Measurements from ENCODE around the gene PYROXD2.
"Not testable (repeated sequence)": the region's sequence is repeated elsewhere in the genome, so short reads cannot be mapped to it uniquely, and the experiment has no call there.

PYROXD2 gene

DNA sequence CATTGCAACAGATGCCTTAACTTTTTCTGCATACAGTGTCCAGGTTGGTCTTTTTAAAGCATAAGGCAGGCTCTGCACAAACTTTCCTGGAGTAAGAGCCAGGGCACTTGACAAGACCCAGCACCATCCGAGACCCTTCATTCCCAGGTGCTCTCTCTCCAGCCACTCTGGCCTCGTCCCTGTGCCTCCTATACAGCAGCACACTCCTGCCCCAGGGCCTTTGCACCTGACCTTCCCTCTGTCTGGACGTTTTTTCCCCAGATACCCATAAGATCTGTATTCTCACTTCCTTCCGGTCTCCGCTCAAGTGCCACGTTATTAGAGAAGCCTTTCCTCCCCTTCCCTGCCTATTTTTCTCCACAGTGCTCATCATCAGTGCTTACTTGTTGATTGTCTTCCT is 25.6 kb downstream of the PYROXD2 start:
- no peak for DNase-seq

DNA sequence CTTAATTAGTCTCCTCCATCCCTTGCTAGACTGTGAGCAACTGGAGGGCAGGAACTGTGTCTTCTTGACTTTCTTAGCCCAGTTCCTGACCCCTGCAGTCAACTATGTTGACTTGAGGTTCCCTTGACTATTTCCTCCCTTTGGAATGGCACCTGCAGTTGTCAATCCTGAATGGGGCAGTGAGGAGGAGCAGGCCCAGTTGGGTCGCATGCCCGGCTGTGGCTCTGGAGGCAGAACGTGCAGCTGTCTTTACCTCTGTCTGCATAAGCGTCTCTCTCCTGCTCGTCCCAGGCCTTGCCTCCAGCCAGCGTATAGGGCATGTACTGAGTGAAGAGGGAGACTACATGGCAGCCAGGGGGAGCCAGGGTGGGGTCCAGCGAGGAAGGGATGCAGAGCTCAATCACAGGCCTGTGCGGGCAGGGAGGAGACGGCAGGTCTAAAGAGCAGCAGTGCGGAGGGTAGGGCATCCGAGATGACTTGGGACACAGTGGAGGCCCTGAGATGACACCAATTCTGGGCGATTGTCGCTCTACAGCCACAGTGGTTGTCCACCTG is 26.8 kb downstream of the PYROXD2 start:
- DNase-seq: no peak

DNA sequence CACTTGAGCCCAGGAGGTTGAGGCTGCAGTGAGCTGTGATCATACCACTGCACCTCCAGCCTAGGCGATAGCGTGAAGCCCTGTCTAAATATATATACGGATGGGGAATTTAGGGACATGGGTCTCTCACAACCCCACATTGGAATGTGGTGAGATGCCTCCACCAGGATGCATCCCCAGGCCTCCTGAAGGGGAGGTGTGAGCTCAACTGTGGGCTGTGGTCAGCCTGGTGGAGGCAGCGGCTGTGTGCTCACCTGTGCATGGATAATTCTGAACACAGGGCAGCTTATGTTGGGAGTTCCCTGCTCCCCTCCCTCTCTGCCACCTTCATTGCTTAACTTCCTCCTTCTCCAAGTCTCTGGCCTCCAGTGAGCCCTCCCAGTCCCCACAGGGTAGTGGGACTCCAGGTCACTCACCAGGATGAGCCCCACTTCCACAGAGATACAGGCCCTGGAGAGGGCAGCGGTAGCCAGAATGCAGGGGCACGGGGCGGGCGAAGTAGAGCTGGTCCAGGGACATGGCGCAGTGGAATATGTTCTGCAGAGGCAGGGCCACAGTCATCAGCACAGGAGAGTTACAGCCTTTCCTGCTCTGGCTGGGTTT is 30.4 kb downstream of the PYROXD2 start:
- no peak for DNase-seq

DNA sequence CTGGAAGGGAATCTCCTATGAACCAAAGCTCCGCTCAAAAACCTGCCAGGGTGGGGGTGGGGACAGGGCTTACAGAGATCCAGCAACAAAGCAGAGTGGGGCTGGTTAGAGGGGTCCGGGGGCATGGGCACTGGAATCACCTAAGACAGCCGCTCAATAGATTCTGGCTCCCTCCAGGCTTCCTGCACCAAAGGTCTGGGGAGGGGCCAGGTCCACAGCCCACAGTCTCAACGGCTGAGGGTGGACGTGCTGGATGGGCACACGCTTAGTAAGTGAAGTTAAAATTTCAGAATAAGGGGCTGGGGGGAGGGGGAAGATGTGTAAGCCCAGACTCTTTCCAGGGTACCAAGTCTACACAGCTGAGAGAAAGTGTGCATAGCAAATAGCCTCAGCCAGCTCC is 31.1 kb downstream of the PYROXD2 start:
- DNase-seq: no peak

DNA sequence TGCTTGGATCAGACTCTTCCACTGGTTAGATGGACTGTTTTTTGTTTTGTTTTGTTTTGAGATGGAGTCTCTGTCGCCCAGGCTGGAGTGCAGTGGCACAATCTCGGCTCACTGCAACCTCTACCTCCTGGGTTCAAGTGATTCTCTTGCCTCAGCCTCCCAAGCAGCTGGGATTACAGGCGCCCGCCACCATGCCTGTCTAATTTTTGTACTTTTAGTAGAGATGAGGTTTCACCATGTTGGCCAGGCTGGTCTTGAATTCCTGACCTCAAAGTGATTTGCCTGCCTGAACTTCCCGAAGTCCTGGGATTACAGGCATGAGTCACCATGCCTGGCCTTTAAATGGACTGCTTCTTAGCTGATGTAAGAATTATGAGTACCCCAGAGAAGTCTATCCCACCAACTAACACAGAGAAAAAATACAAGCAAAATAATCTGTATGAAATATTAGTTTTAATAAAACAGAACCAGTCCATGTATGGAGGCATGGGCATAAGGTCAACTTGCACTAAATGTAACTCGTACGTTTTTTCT is 31.8 kb downstream of the PYROXD2 start:
- not testable (repeated sequence) for DNase-seq

DNA sequence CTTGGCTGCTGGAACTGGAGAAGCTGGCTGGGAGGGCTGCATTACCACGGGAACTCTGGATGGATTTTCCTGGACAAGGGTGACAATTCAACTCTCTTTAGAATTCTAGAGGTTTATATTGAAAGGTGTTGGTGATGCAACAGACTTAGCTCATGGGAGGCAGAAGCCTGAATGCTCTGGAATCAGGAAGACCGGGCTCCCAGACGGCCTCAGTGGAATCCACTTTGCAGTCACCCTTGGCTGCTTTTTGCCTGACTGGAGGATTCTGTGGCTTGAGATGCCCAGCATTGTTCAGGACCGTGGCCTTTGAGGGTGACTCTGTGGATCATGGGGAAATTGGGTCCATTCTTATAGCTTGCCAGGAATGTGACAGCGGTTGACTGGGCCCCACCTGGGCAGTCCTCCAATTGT is 32.3 kb downstream of the PYROXD2 start:
- no peak for DNase-seq

DNA sequence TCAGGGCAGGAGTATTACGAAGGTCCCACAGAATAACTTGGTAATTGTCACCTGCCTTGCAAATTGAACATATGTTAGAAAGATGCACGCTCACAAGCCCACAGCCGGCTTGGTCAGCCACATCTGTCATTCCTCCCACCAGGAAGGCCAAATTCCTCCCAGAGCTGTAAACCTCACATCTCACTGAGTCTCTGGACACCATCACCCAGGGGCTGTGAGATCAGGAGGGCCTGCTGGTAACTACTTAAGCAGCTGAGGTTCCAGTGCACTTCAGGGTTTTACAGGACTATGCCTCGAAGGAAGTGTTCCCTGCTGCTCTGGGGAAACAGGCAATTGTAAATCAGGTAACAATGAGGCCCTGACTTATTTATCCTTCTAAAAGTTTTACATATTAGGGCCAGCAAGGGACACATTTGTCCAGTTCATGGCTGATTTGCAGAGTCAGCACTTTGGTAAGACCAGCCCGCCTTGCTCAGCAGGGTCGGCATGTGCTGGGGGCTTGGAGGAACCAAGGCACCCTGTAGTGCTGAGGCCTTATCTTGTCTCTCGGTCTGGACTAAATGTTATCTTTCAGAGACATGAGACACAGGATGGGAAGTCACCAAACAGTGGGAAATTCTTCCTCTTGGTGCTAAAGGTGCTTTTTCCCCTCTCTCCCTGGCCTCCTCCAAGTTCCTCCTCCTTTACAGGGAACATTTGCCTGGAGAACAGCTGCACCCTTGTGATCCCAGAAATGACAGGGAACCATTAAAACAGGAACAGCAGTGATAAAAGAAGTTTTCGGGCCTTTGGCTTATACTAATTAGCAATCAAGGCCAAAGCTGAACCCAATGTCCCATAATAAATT is 34.3 kb downstream of the PYROXD2 start:
- no peak for DNase-seq

DNA sequence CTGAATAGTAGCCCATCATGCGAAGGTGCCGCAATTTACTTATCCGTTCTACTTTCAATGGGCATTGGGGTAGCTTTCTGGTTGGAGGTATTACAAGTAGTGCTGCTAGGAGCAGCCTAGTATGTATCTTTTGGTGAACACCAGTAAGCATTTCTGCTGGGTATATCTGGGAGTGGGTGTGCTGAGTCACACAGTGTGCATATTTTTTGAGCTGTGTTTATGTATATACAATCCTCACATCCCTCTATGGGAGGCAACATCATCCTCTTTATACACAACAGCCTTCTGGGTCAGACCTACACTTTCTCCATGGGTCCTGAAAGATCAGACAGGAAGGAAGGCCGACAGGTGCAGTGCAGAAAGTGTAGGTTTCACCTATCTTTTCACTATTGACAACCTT is 36.3 kb downstream of the PYROXD2 start:
- DNase-seq: no peak

DNA sequence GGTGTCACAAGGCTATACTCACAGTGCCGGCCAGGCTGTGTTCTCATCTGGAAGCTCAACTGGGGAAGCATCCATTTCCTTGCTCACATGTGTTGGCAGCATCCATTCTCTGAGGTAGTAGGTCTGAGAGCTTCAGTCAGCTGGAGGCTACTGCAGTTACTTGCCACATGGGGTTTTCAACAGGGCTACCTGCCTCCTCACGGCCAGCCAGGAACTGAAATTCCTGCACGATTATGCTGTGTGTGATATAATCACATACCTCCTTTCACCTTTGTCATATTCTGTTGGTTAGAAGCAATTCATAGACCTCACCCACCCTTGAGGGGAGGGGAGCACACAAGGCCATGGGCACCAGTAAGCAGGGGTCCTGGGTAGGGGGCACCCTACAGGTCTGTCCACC is 37.4 kb downstream of the PYROXD2 start:
- DNase-seq: no peak

DNA sequence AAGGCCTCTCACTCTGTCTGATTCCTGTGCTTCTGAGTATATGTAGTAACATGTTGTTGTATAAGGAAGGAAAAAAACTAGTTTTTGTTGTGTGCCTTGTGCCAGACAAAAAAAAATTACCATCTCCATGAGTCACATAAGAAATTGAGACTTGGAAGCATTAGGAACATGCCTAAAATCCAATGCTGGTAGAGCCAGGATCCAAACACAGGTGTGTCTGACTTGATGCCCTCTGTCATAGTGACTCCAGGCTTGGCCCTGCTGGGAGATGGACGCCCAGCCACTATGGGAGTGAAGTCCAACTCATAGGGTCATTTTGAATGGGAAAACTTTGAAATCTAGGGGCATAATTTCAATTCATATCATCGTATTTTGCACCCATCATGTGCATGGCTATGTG is 38.0 kb downstream of the PYROXD2 start:
- DNase-seq: no peak

DNA sequence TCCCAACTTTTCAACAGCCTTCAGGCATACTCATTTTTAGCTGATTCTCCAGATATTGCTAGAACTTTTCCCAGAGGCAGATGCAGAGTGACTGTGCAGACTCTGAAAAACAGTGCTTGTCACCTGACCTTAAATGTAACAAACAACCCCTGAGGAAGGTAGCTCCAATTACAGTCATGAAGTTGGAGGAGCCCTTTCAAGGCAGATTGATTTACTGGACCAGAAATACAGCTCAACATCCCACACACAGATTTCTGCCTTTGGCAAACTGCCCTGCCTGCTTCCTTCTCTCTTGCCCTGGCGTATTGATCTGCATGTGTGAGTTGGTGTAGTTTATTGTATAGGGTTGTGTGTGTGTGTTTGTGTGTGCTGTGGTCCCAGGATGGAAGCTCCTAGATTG is 38.5 kb downstream of the PYROXD2 start:
- no peak for DNase-seq

DNA sequence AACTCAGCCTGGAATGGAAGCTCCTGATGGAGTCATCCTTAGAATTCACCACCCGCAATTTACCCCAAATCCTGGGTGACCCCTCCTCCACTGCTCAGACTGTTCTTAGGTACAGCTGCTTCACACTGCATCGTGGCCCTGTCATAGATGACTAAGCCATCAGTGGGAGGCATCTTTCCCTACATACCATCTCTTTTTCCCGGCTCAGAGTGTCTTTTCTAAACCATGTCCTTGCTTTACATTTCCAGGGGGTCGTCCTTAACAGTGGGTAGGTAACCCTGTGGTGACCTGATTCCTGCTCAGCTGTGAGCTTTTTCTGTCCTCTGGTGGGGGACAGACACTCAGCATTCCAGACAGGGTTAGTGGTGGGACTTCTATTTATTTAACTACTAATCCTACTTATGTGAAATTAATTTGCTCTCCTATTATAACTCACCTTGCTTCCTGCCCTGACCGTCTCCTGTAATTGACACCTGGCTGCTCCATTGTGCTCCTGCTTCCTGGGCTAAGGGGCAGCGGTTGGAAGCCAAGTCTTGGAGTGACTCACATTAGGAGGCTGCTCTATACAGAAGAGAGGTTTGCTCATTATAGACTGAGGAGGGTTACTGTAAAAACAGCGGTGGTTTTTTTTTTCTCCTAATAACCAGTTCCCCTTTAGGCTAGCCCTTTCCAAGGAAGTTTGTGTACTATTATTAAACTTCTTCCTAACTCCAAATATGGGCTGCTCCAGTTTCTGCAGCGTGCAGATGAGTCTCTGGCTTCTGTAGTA is 40.6 kb downstream of the PYROXD2 start:
- DNase-seq: no peak

DNA sequence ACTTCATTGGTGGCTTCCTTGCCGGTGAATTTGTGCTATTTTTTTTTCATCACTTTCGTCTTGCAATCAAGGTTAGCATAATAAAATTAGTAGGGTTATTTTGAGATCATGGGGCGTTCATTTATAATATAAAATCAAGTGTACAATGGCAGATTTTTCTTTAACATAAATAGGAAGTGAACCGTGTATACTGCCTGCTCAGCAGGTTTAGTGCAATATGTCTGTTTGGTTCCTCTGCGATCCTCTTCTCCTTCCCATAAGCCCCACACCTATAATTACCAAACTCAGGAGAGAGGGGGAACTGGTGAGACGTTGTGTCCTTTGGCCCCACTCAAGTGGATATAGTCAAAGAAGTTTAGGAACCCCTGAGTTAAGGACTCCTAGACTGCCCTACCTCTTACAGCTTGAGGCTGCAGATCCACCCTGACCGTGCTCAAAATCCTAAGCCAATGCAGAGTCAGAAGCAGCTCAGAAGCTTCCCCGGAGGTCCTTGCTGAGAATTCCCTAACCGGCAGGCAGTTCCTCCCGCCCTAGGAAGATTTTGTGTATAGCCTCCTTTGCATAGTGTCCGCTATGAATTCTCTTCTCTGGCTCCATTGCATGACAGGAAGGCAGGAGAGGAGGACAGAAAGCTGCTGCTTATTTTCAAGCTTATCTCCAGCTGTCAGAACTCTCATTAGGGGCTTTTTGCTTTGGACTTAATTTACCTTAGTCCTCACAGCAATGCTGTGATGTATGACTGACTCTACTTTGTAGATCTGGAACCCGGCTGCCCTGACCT is 41.5 kb downstream of the PYROXD2 start:
- DNase-seq: no peak

DNA sequence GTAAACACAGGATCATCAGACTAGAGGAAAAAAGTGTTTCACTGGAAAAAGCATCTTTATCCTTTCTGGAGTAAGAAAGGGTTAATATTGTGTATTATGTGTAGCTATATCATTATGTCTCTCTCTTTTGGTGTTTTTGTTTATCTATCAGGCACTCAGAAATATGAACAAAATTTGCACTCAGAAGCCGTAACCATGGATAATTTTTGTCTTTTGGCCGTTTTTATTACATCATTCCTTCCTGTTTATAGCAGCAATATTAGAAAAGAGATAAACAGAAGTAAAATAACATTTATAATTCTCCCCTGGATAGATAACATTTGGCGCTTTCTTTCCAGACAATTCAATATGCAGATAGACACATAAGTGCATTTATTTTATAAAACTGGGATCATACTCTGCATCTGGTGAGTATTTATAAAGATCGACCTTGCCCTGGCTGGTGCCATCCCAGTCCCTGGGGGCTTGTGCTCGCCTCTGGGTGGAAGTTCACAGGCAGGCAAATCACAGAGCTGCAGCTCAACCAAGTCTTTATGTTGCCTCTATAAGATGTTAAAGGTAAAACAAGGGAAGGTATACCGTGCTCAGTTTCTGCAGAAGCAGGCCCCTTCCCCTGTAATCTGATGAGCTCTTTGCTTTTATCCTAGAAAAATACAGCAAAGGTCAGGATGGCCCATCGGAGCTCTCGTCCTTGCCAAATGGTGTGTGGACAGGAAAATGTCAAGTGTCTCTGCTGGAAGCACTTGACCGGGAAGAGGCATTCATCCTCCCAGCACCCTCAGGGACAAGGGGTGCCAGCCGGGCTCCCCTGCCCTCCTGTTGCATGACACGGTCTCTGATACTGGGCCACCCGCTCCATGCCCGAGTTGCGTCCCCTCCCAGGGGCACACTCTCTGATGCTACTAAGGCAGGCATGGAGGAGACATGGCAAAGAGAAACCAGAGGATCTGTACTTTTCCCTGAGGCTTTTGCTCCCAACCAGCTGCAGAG is 43.9 kb downstream of the PYROXD2 start:
- DNase-seq: no peak

DNA sequence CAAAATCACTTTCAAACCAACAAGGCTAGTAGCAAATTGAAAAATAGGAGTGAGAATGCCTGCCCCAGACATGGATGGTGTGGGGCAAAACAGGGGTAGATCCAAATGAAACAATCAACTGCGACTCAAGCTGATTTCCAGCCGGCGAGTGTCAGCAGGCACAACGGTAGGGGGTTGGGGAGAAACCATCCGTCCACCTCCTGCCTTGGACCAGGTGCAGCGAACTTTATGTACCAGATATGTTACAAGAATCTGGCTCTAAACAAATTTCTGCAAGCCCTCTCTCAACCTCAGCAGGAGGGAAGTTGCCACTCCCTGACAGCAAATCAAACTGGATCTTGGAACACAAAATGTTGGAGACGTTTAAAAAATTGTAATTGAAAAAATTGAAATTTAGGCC is 45.2 kb downstream of the PYROXD2 start:
- DNase-seq: no peak

DNA sequence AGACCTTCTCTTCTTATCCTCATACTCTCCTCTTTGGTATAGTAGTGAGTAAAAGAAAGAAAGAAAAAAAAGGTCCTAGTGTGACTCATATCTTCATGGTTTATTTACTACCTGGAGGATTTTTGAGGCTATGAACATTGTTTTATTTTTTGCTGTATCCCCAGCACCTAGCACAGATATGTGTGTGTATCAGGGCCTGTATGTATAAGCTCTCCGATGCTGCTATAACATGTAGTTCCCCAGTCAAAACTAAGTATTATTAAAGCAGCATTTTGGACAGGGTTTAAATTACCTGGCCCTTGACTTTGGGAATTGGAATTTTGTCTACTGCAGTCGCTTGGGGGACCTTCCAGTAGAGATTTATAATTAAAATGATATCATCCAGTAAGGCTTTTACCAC is 46.3 kb downstream of the PYROXD2 start:
- DNase-seq: no peak

DNA sequence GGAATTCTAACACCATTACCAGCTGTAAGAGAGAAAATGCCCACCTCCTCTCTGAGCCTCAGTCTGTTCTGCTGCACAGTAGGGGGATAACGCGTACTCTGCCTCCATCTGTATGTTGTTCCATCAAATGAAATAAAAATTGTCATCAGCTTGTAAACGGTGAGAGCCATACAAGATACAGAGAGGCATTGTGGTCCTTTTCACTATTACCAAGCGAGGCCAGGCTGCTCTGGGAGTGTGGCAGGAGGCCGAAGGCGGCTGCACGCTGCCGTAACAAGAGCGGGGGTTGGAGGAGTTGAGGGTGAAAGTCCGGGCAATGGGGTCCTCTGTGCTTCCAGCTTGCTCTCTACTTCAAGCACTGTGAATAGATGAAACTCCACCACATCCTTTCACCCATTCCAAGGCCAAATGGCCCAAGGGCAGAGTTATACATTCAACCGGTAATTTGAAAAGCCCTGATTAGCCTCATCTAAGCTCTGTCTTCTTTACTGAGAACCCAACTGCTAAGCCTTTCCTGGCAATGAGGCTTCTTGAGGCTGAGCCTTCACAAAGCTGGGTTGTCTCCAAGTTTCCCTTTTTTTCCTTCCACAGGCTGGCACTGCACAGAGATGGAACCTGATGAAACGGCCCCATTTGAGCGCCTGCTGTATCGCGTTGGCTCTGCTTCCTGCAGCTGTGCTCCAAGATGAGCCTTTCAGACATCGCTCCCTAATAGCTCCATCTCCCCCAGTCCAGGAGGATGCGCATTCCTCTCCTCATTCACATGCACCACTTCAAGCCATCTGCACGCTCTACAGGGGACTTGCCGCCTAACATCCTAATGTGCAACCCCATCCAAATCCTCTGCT is 47.2 kb downstream of the PYROXD2 start:
- no peak for DNase-seq

DNA sequence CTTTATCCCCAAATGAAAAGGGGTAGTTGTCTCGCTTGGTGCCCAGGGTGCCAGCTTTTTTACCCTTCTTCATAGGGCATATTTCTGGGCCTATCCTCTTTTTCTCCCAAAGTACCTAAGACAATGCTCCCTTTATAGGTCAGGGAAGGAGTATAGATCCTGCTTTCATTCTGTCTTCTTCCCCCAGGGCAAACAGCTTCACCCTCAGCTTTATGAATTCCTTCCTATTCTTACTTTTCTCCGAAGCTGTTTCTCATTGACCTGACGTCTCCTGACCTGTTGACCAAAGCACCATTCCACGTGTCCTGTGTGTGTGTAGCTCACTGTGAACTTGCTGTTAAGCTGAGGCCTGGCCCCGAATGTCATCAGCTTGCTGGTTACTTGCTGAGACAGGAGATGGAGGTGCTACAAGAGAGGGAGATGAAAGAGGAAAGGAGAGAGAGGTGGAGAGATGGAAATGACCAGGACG is 48.9 kb downstream of the PYROXD2 start:
- DNase-seq: no peak

DNA sequence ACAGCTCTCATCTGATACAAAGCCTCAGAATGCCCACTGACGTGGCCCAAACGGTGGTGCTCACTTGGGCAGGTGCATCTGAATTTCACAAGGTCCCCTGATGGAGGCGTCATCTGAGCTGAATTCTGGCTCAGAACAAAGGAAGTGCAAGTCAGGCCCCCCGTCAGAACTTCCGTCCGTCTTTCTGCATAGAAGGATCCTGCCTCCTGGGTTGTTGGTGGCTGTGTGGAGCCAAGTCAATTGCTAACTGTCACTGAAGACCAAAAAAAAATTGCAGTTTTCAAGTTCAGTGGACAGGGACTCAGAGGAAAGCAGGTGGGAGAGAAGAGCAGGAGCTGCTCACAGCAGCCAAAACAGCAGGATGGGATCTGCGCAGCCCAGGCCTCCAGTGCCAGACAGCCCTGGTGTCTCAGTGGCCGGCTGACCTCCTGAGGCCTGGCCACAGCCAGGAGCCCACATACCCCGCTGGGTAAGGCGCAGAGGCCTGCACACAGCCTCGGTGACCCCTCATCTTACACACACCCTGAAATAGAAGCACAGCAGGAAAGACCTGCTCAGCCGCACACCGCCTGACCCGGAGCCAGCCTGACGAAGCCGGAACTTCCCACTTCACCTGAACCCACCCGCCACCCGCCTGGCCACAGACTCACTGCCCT is 49.4 kb downstream of the PYROXD2 start:
- DNase-seq: no peak
